Lower leg skin (tissue), 3 donors: Measurements from ENCODE around the gene USP48.

Experiments
- POLR2A ChIP-seq, 2 donors: fragments of 450-650 bp; IDR thresholded peaks; one replicate each; pipeline ENCODE4 v1.6.1; 2016 to 2017; ENCODE audit warnings: antibody characterized with exemption in 2 of 2, mild to moderate bottlenecking in 1 of 2, moderate library complexity in 1 of 2
- TF ChIP-seq, protein P1 (sequence below), 3 donors: fragments of 450-650 bp; IDR thresholded peaks; one replicate each; pipeline ENCODE4 v1.5.1; 2016; ENCODE audit warnings: antibody characterized with exemption in 3 of 3, mild to moderate bottlenecking in 3 of 3, moderate library complexity in 2 of 3

DNA sequence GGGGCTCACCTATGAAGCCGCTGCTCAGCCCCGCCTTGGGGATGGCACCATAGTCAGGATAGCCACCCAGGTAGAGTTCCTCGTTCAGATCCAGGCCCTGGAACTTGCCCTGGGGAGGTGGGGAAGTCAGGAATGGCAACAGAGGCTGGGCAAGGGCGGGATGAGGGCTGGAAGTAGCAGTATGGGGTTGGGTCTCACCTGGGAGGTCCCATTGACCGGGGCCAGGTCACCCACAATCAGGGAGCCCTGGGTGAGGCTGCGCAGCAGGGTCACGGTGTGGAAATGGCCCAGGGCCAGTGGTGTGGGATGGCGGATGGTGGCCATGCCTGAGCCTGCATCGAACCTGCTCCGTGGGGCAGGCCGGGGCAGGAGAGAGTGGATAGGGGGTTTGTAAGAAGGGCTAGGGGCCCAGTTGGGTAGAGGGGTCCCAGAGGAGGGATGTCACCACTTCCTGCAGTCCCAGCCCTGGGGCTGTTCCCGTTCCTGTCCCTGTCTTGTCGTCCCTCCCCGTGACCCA, 48.6 kb upstream of the USP48 start:
- TF ChIP-seq, protein P1, sequence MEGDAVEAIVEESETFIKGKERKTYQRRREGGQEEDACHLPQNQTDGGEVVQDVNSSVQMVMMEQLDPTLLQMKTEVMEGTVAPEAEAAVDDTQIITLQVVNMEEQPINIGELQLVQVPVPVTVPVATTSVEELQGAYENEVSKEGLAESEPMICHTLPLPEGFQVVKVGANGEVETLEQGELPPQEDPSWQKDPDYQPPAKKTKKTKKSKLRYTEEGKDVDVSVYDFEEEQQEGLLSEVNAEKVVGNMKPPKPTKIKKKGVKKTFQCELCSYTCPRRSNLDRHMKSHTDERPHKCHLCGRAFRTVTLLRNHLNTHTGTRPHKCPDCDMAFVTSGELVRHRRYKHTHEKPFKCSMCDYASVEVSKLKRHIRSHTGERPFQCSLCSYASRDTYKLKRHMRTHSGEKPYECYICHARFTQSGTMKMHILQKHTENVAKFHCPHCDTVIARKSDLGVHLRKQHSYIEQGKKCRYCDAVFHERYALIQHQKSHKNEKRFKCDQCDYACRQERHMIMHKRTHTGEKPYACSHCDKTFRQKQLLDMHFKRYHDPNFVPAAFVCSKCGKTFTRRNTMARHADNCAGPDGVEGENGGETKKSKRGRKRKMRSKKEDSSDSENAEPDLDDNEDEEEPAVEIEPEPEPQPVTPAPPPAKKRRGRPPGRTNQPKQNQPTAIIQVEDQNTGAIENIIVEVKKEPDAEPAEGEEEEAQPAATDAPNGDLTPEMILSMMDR (IDR thresholded peaks at IDR 0.05), result no peak
- TF ChIP-seq POLR2A (IDR thresholded peaks at IDR 0.05), result no peak
